Epithelial cell of esophagus (primary cell): ENCODE data around the gene SARDH.

ENCODE experiments used
- DNase-seq: peaks from one replicate; pipeline ENCODE4 v3.0.0; 2010; ENCODE audit warnings: low read depth
- H3K4me3 ChIP-seq: 2 replicates; pipeline ENCODE4 v1.5.1; 2011; ENCODE audit warnings: mild to moderate bottlenecking, low read length, control low read depth
- CTCF ChIP-seq: IDR thresholded peaks from 2 replicates; pipeline ENCODE4 v1.5.1; 2011; ENCODE audit warnings: low read depth, mild to moderate bottlenecking, low read length, control low read depth, inconsistent platforms; ENCODE audit not compliant: insufficient read depth; ENCODE audit errors: missing control alignments

SARDH gene

GRCh38 chr9:133726401-133727276 lies 11.5 kb downstream of the SARDH start:
- TF ChIP-seq CTCF, result peak; percentile 44
- H3K4me3 ChIP-seq, result no peak overlapping the region
- DNase-seq, result peak; percentile 50

GRCh38 chr9:133725886-133726285 lies 12.3 kb downstream of the SARDH start:
- TF ChIP-seq CTCF, result no peak
- no peak for DNase-seq
- H3K4me3 ChIP-seq, result no peak overlapping the region

GRCh38 chr9:133718563-133719315 lies 19.4 kb downstream of the SARDH start:
- TF ChIP-seq CTCF, result no peak
- H3K4me3 ChIP-seq, result no peak overlapping the region
- DNase-seq, result no peak

GRCh38 chr9:133717113-133718031 lies 20.8 kb downstream of the SARDH start:
- no peak for TF ChIP-seq CTCF
- no peak for DNase-seq
- no peak overlapping the region for H3K4me3 ChIP-seq

- DNase-seq, result no peak
- H3K4me3 ChIP-seq, result no peak overlapping the region
- TF ChIP-seq CTCF, result no peak
These were observed 21.5 kb downstream of the SARDH start for GRCh38 chr9:133716564-133717112.

GRCh38 chr9:133715866-133716563 lies 22.1 kb downstream of the SARDH start:
- DNase-seq, result no peak
- TF ChIP-seq CTCF, result peak; percentile 13
- H3K4me3 ChIP-seq, result no peak overlapping the region
